Mesenchymal stem cell (in vitro differentiated cells and primary cell): ENCODE measurements around the gene YAF2.

Experiments
- DNase-seq: peaks from one replicate; pipeline ENCODE4 v3.0.0-alpha.2; 2013
- H2AFZ ChIP-seq: one replicate; pipeline ENCODE4 v1.6.1; 2013; ENCODE audit warnings: low read depth, mild to moderate bottlenecking, control low read depth, inconsistent platforms, low read length, moderate library complexity
- H2AK5ac ChIP-seq: 2 replicates; pipeline ENCODE4 v1.6.1; 2013; ENCODE audit warnings: low read length, moderate library complexity, mild to moderate bottlenecking, inconsistent platforms; ENCODE audit not compliant: severe bottlenecking
- H2BK120ac ChIP-seq: one replicate; pipeline ENCODE4 v1.6.1; 2013; ENCODE audit warnings: low read depth, mild to moderate bottlenecking, inconsistent platforms, low read length, moderate library complexity
- H2BK12ac ChIP-seq, 2 experiments: one replicate each; pipeline ENCODE4 v1.6.1; 2013; ENCODE audit warnings: inconsistent platforms in 2 of 2, low read length in 2 of 2, mild to moderate bottlenecking in 2 of 2, moderate library complexity in 2 of 2, control low read depth in 1 of 2
- H2BK15ac ChIP-seq: one replicate; pipeline ENCODE4 v1.6.1; 2013; ENCODE audit warnings: mild to moderate bottlenecking, low read depth, inconsistent platforms; ENCODE audit not compliant: poor library complexity, severe bottlenecking
- H2BK5ac ChIP-seq: 2 replicates; pipeline ENCODE4 v1.6.1; 2013; ENCODE audit warnings: low read depth, mild to moderate bottlenecking, low read length, control low read depth, inconsistent platforms; ENCODE audit not compliant: poor library complexity, severe bottlenecking
- H3K14ac ChIP-seq, 2 experiments: one replicate each; pipeline ENCODE4 v1.6.1; 2013; ENCODE audit warnings: inconsistent platforms in 2 of 2, low read length in 2 of 2, control low read depth in 1 of 2, mild to moderate bottlenecking in 1 of 2, moderate library complexity in 1 of 2
- H3K18ac ChIP-seq, 2 experiments: one replicate each; pipeline ENCODE4 v1.6.1; 2013; ENCODE audit warnings: inconsistent platforms in 2 of 2, low read length in 2 of 2, control low read depth in 1 of 2, low read depth in 1 of 2, mild to moderate bottlenecking in 1 of 2
- H3K23ac ChIP-seq, 2 experiments: one replicate each; pipeline ENCODE4 v1.6.1; 2013; ENCODE audit warnings: inconsistent platforms in 2 of 2, low read length in 2 of 2, mild to moderate bottlenecking in 2 of 2, moderate library complexity in 2 of 2, control low read depth in 1 of 2
- H3K27ac ChIP-seq: 2 replicates; pipeline ENCODE4 v1.5.1; 2013; ENCODE audit warnings: mild to moderate bottlenecking, moderate library complexity, low read length, control low read depth, inconsistent platforms; ENCODE audit not compliant: poor library complexity, severe bottlenecking
- H3K27me3 ChIP-seq, 2 experiments: 2 replicates each; pipeline versions ENCODE4 v1.6.1 to v1.7.0; 2013; ENCODE audit warnings: low read length in 2 of 2, mild to moderate bottlenecking in 2 of 2, moderate library complexity in 2 of 2, control low read depth in 1 of 2, inconsistent platforms in 1 of 2; ENCODE audit not compliant: control insufficient read depth in 1 of 2, insufficient read depth in 1 of 2
- H3K36me3 ChIP-seq, 2 experiments: 2 replicates each; pipeline versions ENCODE4 v1.6.1 to v1.7.0; 2013; ENCODE audit warnings: low read length in 2 of 2, control low read depth in 1 of 2, inconsistent platforms in 1 of 2, low read depth in 1 of 2, mild to moderate bottlenecking in 1 of 2; ENCODE audit not compliant: insufficient read depth in 2 of 2, control insufficient read depth in 1 of 2
- H3K4ac ChIP-seq, 2 experiments: one replicate each; pipeline ENCODE4 v1.6.1; 2013; ENCODE audit warnings: inconsistent platforms in 2 of 2, low read length in 2 of 2, mild to moderate bottlenecking in 2 of 2, moderate library complexity in 2 of 2, control low read depth in 1 of 2, low read depth in 1 of 2
- H3K4me1 ChIP-seq: 2 replicates; pipeline ENCODE4 v1.6.1; 2013; ENCODE audit warnings: low read depth, low read length, control low read depth; ENCODE audit not compliant: control insufficient read depth, insufficient read depth
- H3K4me2 ChIP-seq: 2 replicates; pipeline ENCODE4 v1.6.1; 2013; ENCODE audit warnings: low read length, mild to moderate bottlenecking, inconsistent platforms; ENCODE audit not compliant: poor library complexity, severe bottlenecking
- H3K4me3 ChIP-seq, 2 experiments: 2 replicates each; pipeline versions ENCODE4 v1.5.1 to v1.7.0; 2013; ENCODE audit warnings: low read length in 2 of 2, mild to moderate bottlenecking in 2 of 2, control low read depth in 1 of 2, low read depth in 1 of 2; ENCODE audit not compliant: insufficient read depth in 1 of 2
- H3K79me1 ChIP-seq: replicated peaks from 2 replicates; pipeline ENCODE4 v1.6.1; 2013; ENCODE audit warnings: mild to moderate bottlenecking, control low read depth, low read length, inconsistent platforms; ENCODE audit not compliant: poor library complexity, severe bottlenecking
- H3K9ac ChIP-seq: 2 replicates; pipeline ENCODE4 v1.7.0; 2013; ENCODE audit warnings: mild to moderate bottlenecking, low read length, moderate library complexity
- H3K9me3 ChIP-seq: 2 replicates; pipeline ENCODE4 v1.7.0; 2013; ENCODE audit warnings: mild to moderate bottlenecking, low read length; ENCODE audit not compliant: control insufficient read depth
- H4K8ac ChIP-seq: one replicate; pipeline ENCODE4 v1.6.1; 2013; ENCODE audit warnings: inconsistent platforms, mild to moderate bottlenecking, low read length, moderate library complexity
- H4K91ac ChIP-seq: one replicate; pipeline ENCODE4 v1.6.1; 2013; ENCODE audit warnings: mild to moderate bottlenecking, low read length, inconsistent platforms
- WGBS: methylation state at CpG from one replicate; pipeline ENCODE4 v1.1.7; 2013; ENCODE audit warnings: mixed read lengths; 5-methylcytosine and 5-hydroxymethylcytosine counted together

Gene YAF2

GRCh38 chr12:42162965-42163364 is 75.1 kb downstream of the YAF2 start:
- Histone ChIP-seq H3K27me3 (no peaks in the 10 kb centered on the region), H3K18ac (no peak overlapping the region), H4K91ac (no peak overlapping the region), H3K23ac (no peak overlapping the region), H3K9me3 (no peaks in the 10 kb centered on the region), H2BK12ac (no peak overlapping the region), H3K36me3 (peaks cover 0 to 31% of the 10 kb centered on the region in 2 experiments), H3K79me1 (peaks cover 7% of the 10 kb centered on the region), H3K4me3 (no peak overlapping the region), H3K14ac (no peak overlapping the region), H2BK120ac (no peak overlapping the region), H2BK15ac (no peak overlapping the region), H2BK5ac (no peak overlapping the region), H3K9ac (peak overlapping the region; percentile 23), H3K4me2 (no peak overlapping the region), H3K4me1 (no peaks in the 10 kb centered on the region), H2AFZ (no peak overlapping the region), H3K4ac (no peak overlapping the region), H4K8ac (no peak overlapping the region), H3K27ac (no peak overlapping the region), H2AK5ac (no peak overlapping the region)
- DNase-seq: no peak
- WGBS: 100% methylated on average over 1 of the region's 1 CpG

DNA sequence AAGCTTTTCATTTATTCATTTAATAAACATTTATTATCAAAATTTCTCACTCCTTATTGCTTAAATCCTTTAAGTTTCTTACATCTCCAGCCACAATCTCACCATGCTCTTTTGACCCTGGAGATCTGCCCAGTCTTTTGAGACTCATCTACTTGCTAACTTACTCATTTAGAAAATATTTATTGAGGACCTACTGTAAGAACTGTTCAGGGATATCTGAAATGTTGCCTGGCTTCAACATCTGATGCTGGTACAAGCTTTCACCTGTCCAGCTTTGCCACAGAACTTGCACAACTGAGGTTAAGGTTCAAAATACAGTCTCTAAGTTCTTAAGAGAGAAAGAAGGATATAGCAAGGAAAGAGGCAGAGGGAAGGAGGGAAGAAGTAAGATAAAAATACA is 75.9 kb downstream of the YAF2 start:
- Histone ChIP-seq H3K27ac (no peak overlapping the region), H3K4ac (no peak overlapping the region), H4K8ac (no peak overlapping the region), H3K23ac (no peak overlapping the region), H3K9ac (peak overlapping the region; percentile 23), H3K79me1 (peaks cover 5% of the 10 kb centered on the region), H3K18ac (no peak overlapping the region), H3K4me3 (no peak overlapping the region), H2AFZ (no peak overlapping the region), H3K4me2 (no peak overlapping the region), H3K4me1 (no peaks in the 10 kb centered on the region), H3K9me3 (no peaks in the 10 kb centered on the region), H2BK15ac (no peak overlapping the region), H3K36me3 (peaks cover 0 to 33% of the 10 kb centered on the region in 2 experiments), H3K27me3 (no peaks in the 10 kb centered on the region), H2BK120ac (no peak overlapping the region), H4K91ac (no peak overlapping the region), H2BK12ac (no peak overlapping the region), H2AK5ac (no peak overlapping the region), H2BK5ac (no peak overlapping the region), H3K14ac (no peak overlapping the region)
- DNase-seq: no peak

DNA sequence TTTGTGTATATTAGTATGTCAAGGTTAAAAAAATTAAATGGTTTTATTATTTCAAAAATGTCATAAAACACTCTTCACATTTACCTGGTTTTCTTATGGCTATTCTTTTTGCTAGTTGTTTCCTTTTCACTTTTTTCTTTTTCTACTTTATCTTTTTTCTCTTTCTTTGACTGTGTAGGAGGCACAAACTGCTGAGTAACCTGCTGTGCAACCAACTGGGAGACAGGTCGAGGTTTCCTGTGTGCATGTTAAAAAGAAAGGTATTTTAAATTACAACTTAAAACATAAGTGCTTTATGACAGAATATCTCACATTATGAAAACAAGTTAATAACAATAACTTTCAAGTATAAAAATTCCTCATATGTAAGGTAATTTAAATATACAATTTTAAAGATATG is 76.5 kb downstream of the YAF2 start:
- H2BK5ac ChIP-seq: no peak overlapping the region
- no peaks in the 10 kb centered on the region for H3K9me3 ChIP-seq
- H2AFZ ChIP-seq: no peak overlapping the region
- H3K4ac ChIP-seq: no peak overlapping the region
- H2BK12ac ChIP-seq: no peak overlapping the region
- WGBS: no CpG with 5 or more reads among the region's 1 CpG
- H2BK15ac ChIP-seq: no peak overlapping the region
- no peak overlapping the region for H3K4me2 ChIP-seq
- H4K91ac ChIP-seq: no peak overlapping the region
- H3K36me3 ChIP-seq: peaks cover 0 to 36% of the 10 kb centered on the region in 2 experiments
- no peak overlapping the region for H2BK120ac ChIP-seq
- no peak overlapping the region for H3K27ac ChIP-seq
- H3K14ac ChIP-seq: no peak overlapping the region
- no peaks in the 10 kb centered on the region for H3K4me1 ChIP-seq
- no peak overlapping the region for H3K18ac ChIP-seq
- no peak overlapping the region for H2AK5ac ChIP-seq
- H3K79me1 ChIP-seq: peaks cover 5% of the 10 kb centered on the region
- H3K27me3 ChIP-seq: no peaks in the 10 kb centered on the region
- no peak overlapping the region for H3K9ac ChIP-seq
- no peak for DNase-seq
- no peak overlapping the region for H3K23ac ChIP-seq
- no peak overlapping the region for H3K4me3 ChIP-seq
- no peak overlapping the region for H4K8ac ChIP-seq

DNA sequence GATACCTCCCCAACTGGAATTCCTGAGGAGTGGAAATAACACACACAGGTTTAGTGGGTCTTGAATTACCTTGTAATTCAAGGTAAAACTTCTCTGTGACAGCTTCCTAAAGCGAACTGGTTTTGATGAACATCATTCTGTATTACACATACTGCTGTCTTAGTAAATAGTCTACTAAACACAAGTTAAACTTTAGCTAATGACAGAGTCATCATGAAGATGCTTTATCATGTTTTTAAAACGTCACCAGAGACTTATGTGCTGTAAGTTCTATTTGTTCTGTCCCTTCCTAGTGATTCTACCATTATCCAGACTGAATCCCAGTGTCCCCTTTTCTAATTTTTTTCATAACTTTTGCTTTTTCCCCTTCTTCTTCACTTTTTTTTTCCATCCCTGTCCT is 81.8 kb downstream of the YAF2 start:
- Histone ChIP-seq H3K18ac (no peak overlapping the region), H3K27ac (peak overlapping the region; percentile 75), H2BK12ac (no peak overlapping the region), H3K14ac (no peak overlapping the region), H3K36me3 (peaks cover 0 to 37% of the 10 kb centered on the region in 2 experiments), H2AFZ (no peak overlapping the region), H2BK5ac (peak overlapping the region; percentile 66), H3K9me3 (no peaks in the 10 kb centered on the region), H3K27me3 (no peaks in the 10 kb centered on the region), H2BK15ac (no peak overlapping the region), H2BK120ac (no peak overlapping the region), H3K4me1 (no peaks in the 10 kb centered on the region), H4K91ac (no peak overlapping the region), H4K8ac (no peak overlapping the region), H3K4me3 (no peak overlapping the region), H3K4me2 (peak overlapping the region; percentile 44), H3K23ac (no peak overlapping the region), H3K9ac (no peak overlapping the region), H3K79me1 (peaks cover 4% of the 10 kb centered on the region), H3K4ac (no peak overlapping the region), H2AK5ac (no peak overlapping the region)
- 82% methylated on average over 1 of the region's 2 CpGs for WGBS
- DNase-seq: no peak
